GM12878 (cell line): ENCODE results near the gene ABHD8. TPM values are rescaled to one million over a fixed set of nuclear protein-coding genes. Genes with fewer than 3 reads are reported as not detected.
A peak's percentile ranks its signal among the peaks of the same experiment; 100 is the strongest.

ENCODE experiments used
- ATF3 ChIP-seq: IDR thresholded peaks from 2 replicates; pipeline ENCODE4 v1.6.1; 2011; ENCODE audit warnings: low read depth, mild to moderate bottlenecking, low read length, moderate library complexity, borderline replicate concordance; ENCODE audit errors: extremely low read depth
- BCL11A ChIP-seq: IDR thresholded peaks from 2 replicates; pipeline ENCODE4 v1.6.1; 2011; ENCODE audit warnings: low read depth, low read length
- EP300 ChIP-seq, 2 experiments: fragments of 150-350 bp in 1 of 2; IDR thresholded peaks; 2 replicates each; pipeline ENCODE4 v1.6.1; 2011 to 2012; ENCODE audit warnings: low read depth in 2 of 2, low read length in 2 of 2, borderline replicate concordance in 1 of 2, improper control_type of control experiment in 1 of 2, inconsistent platforms in 1 of 2; ENCODE audit not compliant: control insufficient read depth in 1 of 2
- ETV6 ChIP-seq, 2 experiments: fragments of 450-650 bp in 1 of 2; IDR thresholded peaks in 1 of 2; conservative IDR thresholded peaks in 1 of 2; 2 replicates each; pipeline ENCODE4 v1.6.1; 2014; ENCODE audit warnings: antibody characterized with exemption in 1 of 2, borderline replicate concordance in 1 of 2, low read depth in 1 of 2, mild to moderate bottlenecking in 1 of 2, moderate library complexity in 1 of 2
- HDAC6 ChIP-seq: fragments of 200-600 bp; sonication (generic); IDR thresholded peaks from one replicate; pipeline ENCODE4 v1.8.0; 2017; ENCODE audit warnings: antibody characterized with exemption; ENCODE audit not compliant: unreplicated experiment
- IKZF1 ChIP-seq: fragments of 450-650 bp; conservative IDR thresholded peaks from 2 replicates; pipeline ENCODE4 v1.6.1; 2017; ENCODE audit warnings: antibody characterized with exemption, mild to moderate bottlenecking
- IRF5 ChIP-seq: fragments of 450-650 bp; IDR thresholded peaks from 2 replicates; pipeline ENCODE4 v1.6.1; 2017; ENCODE audit warnings: borderline replicate concordance
- NFIC ChIP-seq: IDR thresholded peaks from 2 replicates; pipeline ENCODE4 v1.6.1; 2012; ENCODE audit warnings: low read depth, mild to moderate bottlenecking, inconsistent platforms, low read length, moderate library complexity
- NR2F1 ChIP-seq: fragments of 450-650 bp; conservative IDR thresholded peaks from 2 replicates; pipeline ENCODE4 v1.6.1; 2017; ENCODE audit warnings: mild to moderate bottlenecking
- NRF1 ChIP-seq: conservative IDR thresholded peaks from 2 replicates; pipeline ENCODE4 v1.6.1; 2011; ENCODE audit warnings: mild to moderate bottlenecking, low read depth, low read length, improper control_type of control experiment
- PRDM15 ChIP-seq: fragments of 450-650 bp; formaldehyde crosslinking; IDR thresholded peaks from 2 replicates; pipeline ENCODE4 v1.4.0; 2020; ENCODE audit warnings: mild to moderate bottlenecking, moderate library complexity
- RAD51 ChIP-seq: fragments of 450-650 bp; IDR thresholded peaks from 2 replicates; pipeline ENCODE4 v1.6.1; 2016; ENCODE audit warnings: moderate library complexity, mild to moderate bottlenecking, inconsistent platforms
- RB1 ChIP-seq: fragments of 450-650 bp; formaldehyde crosslinking; IDR thresholded peaks from 2 replicates; pipeline ENCODE4 v1.6.1; 2017; ENCODE audit warnings: mild to moderate bottlenecking, borderline replicate concordance
- RBBP5 ChIP-seq: fragments of 200-600 bp; sonication (generic); conservative IDR thresholded peaks from 2 replicates; pipeline ENCODE4 v1.6.1; 2016
- SMAD1 ChIP-seq: fragments of 450-650 bp; IDR thresholded peaks from 2 replicates; pipeline ENCODE4 v1.6.1; 2018; ENCODE audit warnings: mild to moderate bottlenecking, low read depth; ENCODE audit not compliant: partially characterized antibody
- STAT3 ChIP-seq: IDR thresholded peaks from 2 replicates; pipeline ENCODE4 v1.6.1; 2011; ENCODE audit warnings: low read depth, low read length, improper control_type of control experiment
- SUPT20H ChIP-seq: IDR thresholded peaks from 2 replicates; pipeline ENCODE4 v1.6.1; 2011; ENCODE audit warnings: low read depth, mild to moderate bottlenecking, low read length, moderate library complexity, borderline replicate concordance; ENCODE audit not compliant: control insufficient read depth
- SUZ12 ChIP-seq: fragments of 200-600 bp; sonication (generic); IDR thresholded peaks from one replicate; pipeline ENCODE4 v1.6.1; 2018; ENCODE audit warnings: antibody characterized with exemption, mild to moderate bottlenecking; ENCODE audit not compliant: unreplicated experiment
- TCF3 ChIP-seq: IDR thresholded peaks from 2 replicates; pipeline ENCODE4 v1.6.1; 2012; ENCODE audit warnings: low read depth, mild to moderate bottlenecking, low read length, borderline replicate concordance; ENCODE audit not compliant: insufficient read depth
- WRNIP1 ChIP-seq: IDR thresholded peaks from 2 replicates; pipeline ENCODE4 v1.6.1; 2011; ENCODE audit warnings: low read depth, low read length, improper control_type of control experiment, borderline replicate concordance
- YBX1 ChIP-seq: fragments of 450-650 bp; IDR thresholded peaks from 2 replicates; pipeline ENCODE4 v1.6.1; 2016; ENCODE audit warnings: antibody characterized with exemption
- ZBED1 ChIP-seq: IDR thresholded peaks from 2 replicates; pipeline ENCODE4 v1.6.1; 2016; ENCODE audit warnings: borderline replicate concordance
- ZBTB33 ChIP-seq: fragments of 450-650 bp; IDR thresholded peaks from 2 replicates; pipeline ENCODE4 v1.6.1; 2017; ENCODE audit warnings: mild to moderate bottlenecking
- polyA plus RNA-seq, 11 experiments: library from polyadenylated mRNA; depleted of rRNA in 4 of 11; unstranded in 6 of 11; stranded (reverse) in 5 of 11; fragments of >200 nt; fragmentation: Nextera tagmentation in 4 of 11; fragmentation: Illumina TruSeq in 1 of 11; extraction: Ambion mirVana in 4 of 11; extraction: Trizol in 1 of 11; gene quantifications; 1 replicate in 1 of 11; 2 replicates in 10 of 11; pipeline versions ENCODE4 v1.2.1 to v1.2.3, GENCODE V29; 2011 to 2016; ENCODE audit warnings: inconsistent platforms in 2 of 11, missing spikeins in 2 of 11, low read depth in 1 of 11
- total RNA-seq, 4 experiments: library from RNA; depleted of rRNA in 3 of 4; stranded (reverse); fragments of >200 nt in 3 of 4; fragmentation: Illumina TruSeq in 1 of 4; extraction: Trizol in 1 of 4; gene quantifications; 2 replicates each; pipeline versions ENCODE4 v1.2.1 to v1.2.3, GENCODE V29; 2013 to 2021

ABHD8 gene
- total and polyA plus RNA-seq, 10 of the 15 experiments (the other 5 are each of a cell fraction or from before 2014, with no cell fraction given): 0.03 to 12.5 (median 6.0) TPM

GRCh38 chr19:17309198-17309964 is 6.2 kb upstream of the ABHD8 start, which contains the start of gene DDA1 (continued):
- TF ChIP-seq ZBTB33 (no peak), ETV6 (conservative IDR thresholded peaks at IDR 0.05 in 1 of 2, IDR thresholded peaks at IDR 0.05 in 1 of 2; ENCODE audit: borderline replicate concordance in 1 of 2, low read depth in 1 of 2) (no peak), NRF1 (no peak), ATF3 (no peak), ZBED1 (no peak), EP300 (IDR thresholded peaks at IDR 0.05; ENCODE audit: borderline replicate concordance in 1 of 2, control insufficient read depth in 1 of 2, low read depth in 2 of 2, low read length in 2 of 2) (no peak), RAD51 (no peak), RB1 (peak; percentile 62; the same call in 1 of the 2 replicates), WRNIP1 (no peak), IKZF1 (peak; percentile 89), SUZ12 (no peak), RBBP5 (no peak), NR2F1 (peak; percentile 96), BCL11A (no peak), TCF3 (no peak), STAT3 (no peak), SUPT20H (no peak), SMAD1 (no peak), PRDM15 (no peak), NFIC (no peak), YBX1 (no peak), HDAC6 (no peak), IRF5 (no peak)
